Fibroblast of lung (primary cell): ENCODE data around the gene MIA2. TPM values are rescaled to one million over a fixed set of nuclear protein-coding genes. Genes with fewer than 3 reads are reported as not detected.

Experiments used
- DNase-seq, 2 donors: peaks; one replicate each; pipeline versions ENCODE4 v3.0.0 to v3.0.0-alpha.2; 2010; ENCODE audit warnings: low read depth in 2 of 2
- H2AFZ ChIP-seq: 2 replicates; pipeline ENCODE4 v1.5.1; 2012; ENCODE audit warnings: low read length, control low read depth, inconsistent platforms
- H3K27ac ChIP-seq: 2 replicates; pipeline ENCODE4 v1.5.1; 2011; ENCODE audit warnings: low read length, control low read depth; ENCODE audit not compliant: insufficient read depth
- H3K27me3 ChIP-seq: 2 replicates; pipeline ENCODE4 v1.5.1; 2011; ENCODE audit warnings: mild to moderate bottlenecking, low read length; ENCODE audit not compliant: control insufficient read depth, insufficient read depth
- H3K36me3 ChIP-seq: 2 replicates; pipeline ENCODE4 v1.5.1; 2011; ENCODE audit warnings: low read length; ENCODE audit not compliant: control insufficient read depth, insufficient read depth
- H3K4me1 ChIP-seq: 2 replicates; pipeline ENCODE4 v1.5.1; 2011; ENCODE audit warnings: low read length; ENCODE audit not compliant: control insufficient read depth, insufficient read depth; ENCODE audit errors: extremely low read depth
- H3K4me2 ChIP-seq: 2 replicates; pipeline ENCODE4 v1.5.1; 2011; ENCODE audit warnings: low read length, control low read depth; ENCODE audit not compliant: insufficient read depth; ENCODE audit errors: extremely low read depth
- H3K4me3 ChIP-seq, 4 experiments: fragments of 200-600 bp in 1 of 4; sonication (generic) in 1 of 4; replicated peaks in 1 of 4; 2 replicates each; pipeline ENCODE4 v1.5.1; 2011 to 2016; ENCODE audit warnings: low read length in 4 of 4, low read depth in 3 of 4, mild to moderate bottlenecking in 3 of 4, control low read depth in 2 of 4, inconsistent platforms in 1 of 4, mixed read lengths in 1 of 4; ENCODE audit not compliant: insufficient read depth in 1 of 4; ENCODE audit errors: control extremely low read depth in 1 of 4
- H3K79me2 ChIP-seq: 2 replicates; pipeline ENCODE4 v1.5.1; 2012; ENCODE audit warnings: mild to moderate bottlenecking, low read length, inconsistent platforms; ENCODE audit not compliant: control insufficient read depth, insufficient read depth
- H3K9ac ChIP-seq: 2 replicates; pipeline ENCODE4 v1.5.1; 2011; ENCODE audit warnings: mild to moderate bottlenecking, low read length, control low read depth; ENCODE audit not compliant: insufficient read depth
- H3K9me3 ChIP-seq: 2 replicates; pipeline ENCODE4 v1.5.1; 2012; ENCODE audit warnings: low read depth, low read length; ENCODE audit not compliant: control insufficient read depth, insufficient read depth
- H4K20me1 ChIP-seq: 2 replicates; pipeline ENCODE4 v1.5.1; 2011; ENCODE audit warnings: low read length; ENCODE audit not compliant: control insufficient read depth, insufficient read depth; ENCODE audit errors: extremely low read depth
- EZH2 ChIP-seq: IDR thresholded peaks from 2 replicates; pipeline ENCODE4 v1.5.1; 2012; ENCODE audit warnings: low read length, control low read depth, mild to moderate bottlenecking; ENCODE audit errors: missing control alignments
- polyA plus RNA-seq, 2 donors: library from polyadenylated mRNA; depleted of rRNA in 1 of 2; stranded (reverse) in 1 of 2; unstranded in 1 of 2; fragments of >200 nt; gene quantifications; 2 replicates each; pipeline ENCODE4 v1.2.1, GENCODE V29; 2011 to 2012; ENCODE audit warnings: missing spikeins in 1 of 2
- total RNA-seq: library from RNA; depleted of rRNA; stranded (reverse); fragments of >200 nt; gene quantifications from 2 replicates; pipeline ENCODE4 v1.2.1, GENCODE V29; 2014
- TF ChIP-seq, protein P1 (sequence below), 2 donors: IDR thresholded peaks in 1 of 2; conservative IDR thresholded peaks in 1 of 2; 1 replicate in 1 of 2; 2 replicates in 1 of 2; pipeline ENCODE4 v1.5.1; 2011 to 2012; ENCODE audit warnings: low read length in 2 of 2, control low read depth in 1 of 2, inconsistent platforms in 1 of 2, low read depth in 1 of 2, mild to moderate bottlenecking in 1 of 2

Gene MIA2
- total and polyA plus RNA-seq, 2 donors (not counting 1 experiment from before 2014, with no cell fraction given): 9.7 to 15.0 TPM

DNA sequence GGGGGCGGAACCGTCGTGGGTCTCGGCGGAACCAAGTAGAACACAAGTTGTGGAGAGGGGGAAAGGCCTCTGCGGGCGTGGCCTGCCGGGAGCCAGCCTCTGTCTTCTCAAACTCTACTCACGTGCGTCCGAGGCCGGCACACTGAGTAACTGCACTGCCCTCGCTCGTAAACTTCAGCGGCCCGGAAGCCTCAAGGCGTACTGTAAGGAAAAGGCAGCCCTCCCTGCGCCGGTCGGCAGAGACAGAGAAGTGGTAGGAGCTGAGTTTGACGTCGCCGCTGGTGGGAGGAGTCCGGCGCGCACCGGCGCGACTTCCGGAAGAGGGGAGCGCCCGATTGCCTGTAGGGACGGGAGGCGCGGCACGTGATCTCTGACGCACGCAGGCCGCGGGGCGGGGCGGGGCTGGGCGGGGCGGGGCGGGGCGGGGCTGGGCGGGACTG lies 198.5 kb downstream of the MIA2 start, which contains the start of gene FBXO33:
Gene FBXO33, minus strand, starts transcription at position 255 of the 440 bp plus-strand sequence. CDS start 271 bp downstream, outside the sequence.
- Histone ChIP-seq H3K9ac (peak within 1 kb of the TSS; percentile 100), H3K4me1 (peaks cover 2% of the 10 kb centered on the region), H3K27ac (peak within 1 kb of the TSS; percentile 100), H3K36me3 (no peaks in the 10 kb centered on the region), H3K27me3 (no peaks in the 10 kb centered on the region), H3K9me3 (no peaks in the 10 kb centered on the region), H4K20me1 (no peaks in the 10 kb centered on the region), H3K4me3 (peak within 1 kb of the TSS; percentile 86 to 95 (median 90)), H3K79me2 (peaks cover 33% of the 10 kb centered on the region), H2AFZ (peak within 1 kb of the TSS; percentile 99), H3K4me2 (peak within 1 kb of the TSS; percentile 95)
- TF ChIP-seq, protein P1, sequence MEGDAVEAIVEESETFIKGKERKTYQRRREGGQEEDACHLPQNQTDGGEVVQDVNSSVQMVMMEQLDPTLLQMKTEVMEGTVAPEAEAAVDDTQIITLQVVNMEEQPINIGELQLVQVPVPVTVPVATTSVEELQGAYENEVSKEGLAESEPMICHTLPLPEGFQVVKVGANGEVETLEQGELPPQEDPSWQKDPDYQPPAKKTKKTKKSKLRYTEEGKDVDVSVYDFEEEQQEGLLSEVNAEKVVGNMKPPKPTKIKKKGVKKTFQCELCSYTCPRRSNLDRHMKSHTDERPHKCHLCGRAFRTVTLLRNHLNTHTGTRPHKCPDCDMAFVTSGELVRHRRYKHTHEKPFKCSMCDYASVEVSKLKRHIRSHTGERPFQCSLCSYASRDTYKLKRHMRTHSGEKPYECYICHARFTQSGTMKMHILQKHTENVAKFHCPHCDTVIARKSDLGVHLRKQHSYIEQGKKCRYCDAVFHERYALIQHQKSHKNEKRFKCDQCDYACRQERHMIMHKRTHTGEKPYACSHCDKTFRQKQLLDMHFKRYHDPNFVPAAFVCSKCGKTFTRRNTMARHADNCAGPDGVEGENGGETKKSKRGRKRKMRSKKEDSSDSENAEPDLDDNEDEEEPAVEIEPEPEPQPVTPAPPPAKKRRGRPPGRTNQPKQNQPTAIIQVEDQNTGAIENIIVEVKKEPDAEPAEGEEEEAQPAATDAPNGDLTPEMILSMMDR (conservative IDR thresholded peaks at IDR 0.05 in 1 of 2, IDR thresholded peaks at IDR 0.05 in 1 of 2; ENCODE audit: low read depth in 1 of 2, low read length in 2 of 2): no peak
- TF ChIP-seq EZH2: no peak
- peak; percentile 96 to 97 for DNase-seq

DNA sequence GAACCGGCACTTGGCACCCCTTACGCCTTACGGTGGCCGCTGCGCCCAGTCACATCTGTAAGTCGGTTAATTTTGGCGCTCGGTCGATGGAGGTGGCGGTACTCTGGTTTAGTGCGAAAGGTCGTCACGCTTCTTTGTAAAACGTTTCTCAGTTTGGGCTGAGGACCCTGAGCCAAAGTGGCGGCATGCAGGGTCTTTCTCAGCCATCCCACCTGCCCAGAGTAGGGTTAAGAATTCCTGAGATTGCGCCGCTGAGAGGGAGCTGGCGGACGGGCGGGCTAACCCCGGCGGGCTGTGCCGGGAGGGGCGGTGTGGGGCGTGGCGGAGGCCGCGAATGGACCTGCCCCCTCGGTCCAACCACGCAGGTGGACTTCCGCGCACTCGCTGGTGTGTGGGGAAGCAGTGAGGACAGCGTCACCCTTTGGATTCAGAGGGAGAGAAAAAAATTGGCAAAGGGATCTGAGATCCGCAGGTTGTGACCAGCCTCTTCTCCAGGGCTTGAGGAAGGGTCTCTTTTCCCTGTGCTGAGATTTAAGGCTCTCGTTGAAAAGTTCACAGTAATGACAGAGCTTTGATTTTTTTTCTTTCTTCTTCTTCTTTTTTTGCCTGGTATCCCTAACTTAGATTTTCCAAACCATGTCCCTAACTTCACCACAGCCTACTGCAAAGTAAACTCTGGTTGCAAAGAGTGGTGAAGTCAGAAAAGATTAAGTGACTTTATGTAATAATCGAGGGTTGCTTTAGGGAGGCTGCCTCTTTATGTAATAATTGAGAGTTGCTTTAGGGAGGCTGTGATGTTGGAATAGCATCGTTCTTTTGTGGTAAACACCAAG lies 199.1 kb downstream of the MIA2 start:
- Histone ChIP-seq H3K9ac (peak overlapping the region; percentile 74), H3K27me3 (no peaks in the 10 kb centered on the region), H2AFZ (peak overlapping the region; percentile 97), H4K20me1 (no peaks in the 10 kb centered on the region), H3K27ac (peak overlapping the region; percentile 100), H3K4me3 (peak overlapping the region; percentile 68 to 93 (median 76)), H3K36me3 (no peaks in the 10 kb centered on the region), H3K79me2 (peaks cover 28% of the 10 kb centered on the region), H3K9me3 (no peaks in the 10 kb centered on the region), H3K4me2 (peak overlapping the region; percentile 95), H3K4me1 (peaks cover 2% of the 10 kb centered on the region)
- peak; percentile 54 to 85 for DNase-seq
- TF ChIP-seq EZH2: no peak
- TF ChIP-seq, protein P1 (conservative IDR thresholded peaks at IDR 0.05 in 1 of 2, IDR thresholded peaks at IDR 0.05 in 1 of 2; ENCODE audit: low read depth in 1 of 2, low read length in 2 of 2): no peak

DNA sequence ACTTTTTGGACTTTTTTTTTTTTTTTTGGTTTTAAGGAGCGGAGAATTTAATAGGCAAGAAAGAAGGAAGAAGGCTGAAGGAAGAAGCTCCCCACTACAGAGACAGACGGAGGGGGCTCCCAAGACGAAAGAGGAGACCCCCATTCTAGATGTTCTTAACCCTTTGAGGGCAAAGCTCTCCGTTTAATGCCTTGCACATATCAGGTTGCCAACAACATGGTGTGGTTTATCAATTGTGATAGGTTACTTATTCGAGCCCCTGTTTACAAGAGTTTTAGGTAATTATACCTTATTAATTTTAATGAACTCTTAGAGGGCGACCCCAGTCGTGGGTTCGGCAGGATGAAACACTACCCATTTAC lies 199.7 kb downstream of the MIA2 start:
- Histone ChIP-seq H3K4me1 (peaks cover 2% of the 10 kb centered on the region), H3K36me3 (no peaks in the 10 kb centered on the region), H3K9me3 (no peaks in the 10 kb centered on the region), H3K27me3 (no peaks in the 10 kb centered on the region), H3K4me2 (peak overlapping the region; percentile 95), H4K20me1 (no peaks in the 10 kb centered on the region), H2AFZ (peak overlapping the region; percentile 97), H3K27ac (peak overlapping the region; percentile 100), H3K9ac (no peak overlapping the region), H3K4me3 (peak overlapping the region; percentile 68 to 93 (median 76)), H3K79me2 (peaks cover 28% of the 10 kb centered on the region)
- DNase-seq: no peak
- TF ChIP-seq EZH2: no peak
- TF ChIP-seq, protein P1 (conservative IDR thresholded peaks at IDR 0.05 in 1 of 2, IDR thresholded peaks at IDR 0.05 in 1 of 2; ENCODE audit: low read depth in 1 of 2, low read length in 2 of 2): no peak
